Measurements from ENCODE around the gene CDH18.

The CDH18 gene

DNA sequence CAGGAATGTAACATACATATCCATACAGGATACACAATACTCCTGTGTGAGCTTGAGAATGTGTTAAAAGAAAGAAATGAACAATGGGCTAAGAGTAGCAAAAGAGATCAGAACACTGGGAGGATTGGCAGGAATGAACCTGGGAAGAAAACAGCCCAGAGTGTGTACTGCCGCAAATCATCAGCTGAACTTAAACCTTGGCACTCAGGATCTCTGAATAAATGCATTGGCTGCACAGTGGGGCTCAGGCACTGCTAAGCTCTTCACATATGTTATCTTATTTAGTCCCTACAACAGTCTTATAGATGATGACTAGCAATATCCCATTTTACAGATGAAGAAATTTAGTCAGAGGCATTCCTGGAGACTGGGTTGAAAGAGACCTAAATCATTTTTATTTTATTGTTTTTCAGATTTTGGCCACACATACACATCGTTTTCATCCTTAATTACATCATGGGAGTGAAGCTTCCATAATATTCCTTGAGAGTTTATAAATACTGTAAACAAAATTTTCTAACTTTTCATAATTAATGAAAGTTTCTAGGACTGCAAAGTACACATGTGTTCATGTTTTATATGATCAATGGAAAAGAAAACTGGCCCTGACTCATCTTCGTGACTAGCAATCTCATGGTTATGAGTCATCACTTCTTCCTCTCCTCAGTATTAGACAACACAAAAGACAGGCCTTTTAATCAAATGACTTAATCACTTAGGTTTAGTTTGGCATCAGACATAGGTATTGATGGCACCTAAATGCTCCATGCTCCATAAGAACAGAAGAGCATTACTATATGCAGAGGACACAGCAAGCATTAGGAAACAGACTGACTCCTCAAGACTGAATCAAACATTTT, 59.2 kb downstream of the CDH18 start:
- peak; percentile 86 for DNase-seq (ENCODE audit: low read depth)

DNA sequence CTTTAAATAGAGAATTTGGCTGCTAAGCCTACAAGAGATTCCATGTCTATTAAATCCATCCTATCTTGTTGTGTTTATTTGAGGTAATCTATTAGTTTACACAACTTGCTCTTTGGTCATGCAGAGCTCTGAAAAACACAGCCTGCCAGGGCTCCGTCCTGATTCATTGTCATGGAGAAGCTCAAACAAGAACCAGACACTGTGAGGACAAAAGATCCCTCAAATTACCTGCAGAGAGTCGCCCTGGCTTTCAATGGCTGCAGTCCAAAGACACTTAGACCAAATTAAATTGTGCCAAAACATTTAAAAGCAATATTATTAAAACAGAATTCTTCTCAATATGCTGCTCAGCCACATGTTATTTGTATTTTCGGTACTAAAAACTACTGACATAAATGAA, 60.1 kb downstream of the CDH18 start:
- no peak for DNase-seq (ENCODE audit: low read depth)

DNA sequence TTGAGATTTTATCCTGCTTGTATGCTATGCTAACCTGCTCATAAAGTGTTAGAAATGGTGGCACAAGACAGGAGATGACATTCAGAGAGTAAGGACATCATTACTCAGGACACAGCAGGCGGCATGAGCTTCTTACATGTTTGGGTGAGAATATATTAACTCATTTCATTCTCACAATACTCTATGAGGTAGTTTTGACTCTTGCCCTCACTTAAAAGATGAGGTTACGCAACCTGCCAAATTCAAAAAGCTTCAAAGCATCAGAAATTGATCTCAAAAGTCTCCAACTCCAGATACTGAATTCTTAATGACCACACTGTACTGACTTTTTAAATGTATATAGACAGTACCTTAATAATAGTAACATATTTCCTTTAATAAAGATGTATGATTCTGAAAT, 60.8 kb downstream of the CDH18 start:
- DNase-seq (ENCODE audit: low read depth): no peak

DNA sequence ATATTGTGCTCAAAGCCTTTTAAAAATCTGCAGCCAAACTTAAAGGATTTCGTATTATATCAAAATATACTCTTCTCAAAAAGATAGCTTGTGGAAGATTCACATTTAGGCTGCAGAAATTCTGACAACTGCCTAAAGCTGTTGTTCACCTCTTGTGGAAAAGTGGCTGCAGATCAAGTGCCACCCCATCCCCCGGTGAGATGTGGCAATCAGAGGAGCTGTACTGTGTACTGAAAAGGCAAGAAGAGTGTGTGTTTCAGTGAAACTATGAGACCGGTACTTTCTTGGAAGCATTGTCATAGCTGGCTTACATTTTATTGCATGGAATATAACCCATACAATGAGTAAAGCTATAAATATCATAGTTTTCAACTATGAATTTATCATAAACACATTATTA, 64.3 kb downstream of the CDH18 start:
- DNase-seq (ENCODE audit: low read depth): no peak

DNA sequence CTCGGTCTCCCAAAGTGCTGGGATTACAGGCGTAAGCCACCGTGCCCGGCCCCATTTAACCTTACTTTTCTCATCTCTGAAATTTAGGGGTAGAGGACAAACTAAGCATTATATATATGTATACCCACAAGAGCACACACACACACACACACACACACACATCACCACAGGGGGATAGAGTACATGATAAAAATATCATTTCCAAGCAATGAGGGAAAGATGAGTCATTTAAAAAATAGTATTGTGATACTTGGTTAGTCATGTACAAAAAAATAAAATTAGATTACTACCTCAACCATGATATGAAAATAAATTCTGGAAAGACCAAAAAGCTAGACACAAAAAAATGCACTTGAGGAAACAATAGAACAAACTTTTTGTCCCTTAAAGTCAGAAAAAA, 67.2 kb downstream of the CDH18 start:
- peak; percentile 25 for DNase-seq (ENCODE audit: low read depth)

DNA sequence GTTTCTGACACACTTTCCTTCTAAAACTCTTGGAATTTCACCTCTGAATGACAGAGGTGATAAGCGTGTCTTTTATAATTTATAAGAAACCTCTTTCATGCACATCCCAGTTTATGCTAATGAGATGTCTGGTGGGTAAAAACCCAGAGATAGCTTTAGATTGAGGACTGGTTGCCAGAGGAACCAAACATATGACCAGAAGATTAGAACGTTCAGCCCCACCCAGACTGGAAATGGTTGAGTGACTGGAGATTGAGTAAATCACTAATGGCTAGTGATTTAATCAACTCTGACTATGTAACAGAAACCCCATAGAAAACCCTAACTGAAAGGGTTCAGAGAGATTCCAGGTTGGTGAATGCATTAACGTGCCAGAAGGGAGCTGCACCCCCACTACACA, 69.2 kb downstream of the CDH18 start:
- DNase-seq (ENCODE audit: low read depth): no peak

DNA sequence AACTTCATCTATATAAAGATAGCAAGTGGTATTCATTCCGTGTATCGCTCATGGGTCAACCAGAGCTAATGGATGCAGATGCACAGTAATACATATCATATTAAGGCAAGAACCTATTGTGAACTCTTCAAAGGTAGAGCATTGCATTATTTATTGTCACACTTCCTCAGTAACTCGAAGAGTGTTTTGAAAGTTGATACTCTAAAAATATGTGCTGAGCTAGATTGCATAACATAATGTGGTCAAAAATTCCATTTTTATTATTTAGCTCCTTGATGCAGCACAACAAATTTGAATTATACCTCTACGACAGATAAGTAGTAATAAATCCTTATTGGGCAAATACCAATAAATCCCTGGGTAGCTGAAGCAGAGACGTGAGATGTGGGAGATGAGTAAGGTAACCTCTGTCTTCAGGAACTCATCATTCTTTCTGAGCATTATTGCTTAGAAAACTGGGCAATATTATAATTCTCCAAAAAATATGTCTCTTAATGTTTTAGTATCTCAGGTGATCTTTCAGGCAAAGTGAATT, 70.3 kb downstream of the CDH18 start:
- no peak for DNase-seq (ENCODE audit: low read depth)

DNA sequence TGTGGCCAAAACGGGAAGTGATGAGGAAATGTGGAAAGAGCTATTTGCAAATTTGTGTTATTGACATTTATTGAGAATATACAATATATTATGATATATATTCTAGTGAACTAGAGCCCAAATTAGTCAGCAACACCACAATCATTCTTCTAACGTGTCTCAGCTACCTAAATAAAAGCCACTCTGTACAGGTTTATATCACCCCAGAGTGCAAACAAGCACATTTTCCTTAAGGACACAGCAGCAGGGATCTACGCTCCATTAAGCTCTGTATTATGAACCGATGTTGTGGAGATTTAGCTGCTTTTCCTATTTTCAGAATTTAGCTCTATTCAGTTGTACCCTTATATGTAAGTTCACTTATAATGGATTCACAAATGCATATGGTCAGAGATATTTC, 77.9 kb downstream of the CDH18 start:
- no peak for DNase-seq (ENCODE audit: low read depth)

DNA sequence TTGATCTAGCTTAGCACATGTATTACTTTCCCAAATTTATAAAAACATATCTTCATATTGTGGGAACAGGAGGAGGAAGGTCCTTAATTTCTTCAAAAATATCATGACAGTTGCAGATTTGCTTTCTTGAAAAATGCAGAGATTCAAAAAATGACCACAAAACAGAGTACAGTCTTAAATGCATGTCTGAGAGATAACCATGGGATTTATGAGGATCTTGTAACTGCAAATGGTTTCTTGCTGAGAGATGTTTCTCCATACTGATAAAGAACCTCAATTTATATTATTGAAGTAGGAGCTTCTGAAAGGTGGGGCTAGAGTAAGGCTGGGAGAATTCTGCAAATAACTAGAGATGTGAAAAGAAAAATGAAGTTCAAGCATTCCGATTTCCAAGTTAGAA, 83.2 kb downstream of the CDH18 start:
- no peak for DNase-seq (ENCODE audit: low read depth)

DNA sequence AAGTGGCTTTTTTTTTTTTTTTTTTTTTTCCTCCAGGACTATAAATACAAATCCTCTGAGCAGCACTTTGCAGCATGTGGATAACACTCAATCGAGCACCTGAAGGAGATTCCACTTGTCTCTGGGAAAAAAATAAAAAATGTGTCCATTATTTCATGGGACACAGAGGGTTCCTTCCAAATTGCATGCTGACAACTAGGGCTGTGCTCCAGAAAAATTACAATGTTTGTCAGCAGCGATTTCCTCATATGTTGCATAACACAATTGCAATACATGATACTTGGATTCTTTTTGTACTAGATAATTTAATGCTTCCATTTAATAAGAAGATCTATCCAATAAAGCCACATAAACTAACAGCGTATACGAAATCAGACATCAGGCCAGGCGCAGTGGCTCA, 84.4 kb downstream of the CDH18 start:
- no peak for DNase-seq (ENCODE audit: low read depth)

DNA sequence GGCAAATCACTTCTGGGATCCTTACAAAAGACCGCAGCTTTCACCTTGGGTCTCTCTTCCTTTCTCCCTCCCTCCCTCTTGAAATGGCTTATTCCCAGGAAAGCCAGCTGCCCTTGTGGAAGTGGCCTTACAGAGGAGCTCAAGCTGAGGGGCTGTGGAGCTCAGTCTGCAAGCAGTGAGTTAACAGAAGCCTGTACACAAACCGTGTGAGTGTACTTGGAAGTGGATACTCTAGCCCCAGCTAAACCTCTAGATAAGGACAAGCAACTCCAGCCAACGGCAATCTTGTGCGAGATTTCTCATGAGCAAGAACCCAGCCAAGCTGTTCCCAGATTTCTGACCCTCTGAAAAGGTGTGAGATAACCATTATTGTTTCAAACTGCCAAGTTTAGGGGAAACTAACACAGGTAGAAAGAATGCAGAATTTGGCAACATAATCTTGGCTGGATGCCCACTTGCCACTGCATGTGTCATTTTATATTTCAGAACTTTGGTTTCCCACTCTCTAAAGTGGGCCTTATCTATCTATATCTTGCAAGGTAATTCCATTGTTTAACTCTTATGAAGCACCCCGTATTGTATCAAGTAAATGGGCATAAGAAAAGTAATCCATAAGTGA, 85.6 kb downstream of the CDH18 start:
- DNase-seq (ENCODE audit: low read depth): no peak

DNA sequence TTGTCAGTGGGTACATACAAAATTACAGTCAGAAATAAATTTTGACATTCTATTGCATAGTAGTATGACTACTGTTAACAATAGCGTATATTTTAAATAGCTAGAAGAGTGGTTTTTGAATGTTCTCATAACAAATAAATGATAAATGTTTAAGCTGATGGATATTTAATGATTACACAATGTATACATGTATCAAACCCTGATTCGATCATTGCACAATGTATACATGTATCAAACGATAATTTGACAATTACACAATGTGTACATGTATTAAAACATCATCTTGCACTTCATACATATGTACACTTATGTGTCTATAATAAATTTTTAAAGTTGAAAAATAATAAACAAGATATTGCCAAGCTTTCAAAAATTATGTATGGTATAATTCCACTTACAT, 87.7 kb downstream of the CDH18 start:
- no peak for DNase-seq (ENCODE audit: low read depth)

DNA sequence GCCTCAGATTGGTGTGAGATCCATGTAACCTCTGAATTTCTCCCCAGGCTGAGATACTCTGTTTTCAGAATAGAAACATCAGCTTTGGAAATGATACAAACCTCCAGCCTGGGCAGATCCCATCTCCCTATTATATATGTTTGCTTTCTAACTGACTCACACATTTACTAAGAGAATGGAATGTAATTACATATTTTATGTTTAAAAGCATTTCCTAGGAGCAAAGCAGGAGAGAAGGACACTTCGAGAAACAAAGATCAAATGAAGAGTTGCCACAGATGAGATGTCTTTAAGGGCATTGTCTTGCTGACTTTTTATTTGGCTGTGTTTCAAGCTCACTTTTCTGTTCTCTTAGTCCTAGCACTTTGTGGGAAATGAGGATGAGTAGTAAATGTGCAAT, 96.3 kb downstream of the CDH18 start:
- peak; percentile 87 for DNase-seq (ENCODE audit: low read depth)

DNA sequence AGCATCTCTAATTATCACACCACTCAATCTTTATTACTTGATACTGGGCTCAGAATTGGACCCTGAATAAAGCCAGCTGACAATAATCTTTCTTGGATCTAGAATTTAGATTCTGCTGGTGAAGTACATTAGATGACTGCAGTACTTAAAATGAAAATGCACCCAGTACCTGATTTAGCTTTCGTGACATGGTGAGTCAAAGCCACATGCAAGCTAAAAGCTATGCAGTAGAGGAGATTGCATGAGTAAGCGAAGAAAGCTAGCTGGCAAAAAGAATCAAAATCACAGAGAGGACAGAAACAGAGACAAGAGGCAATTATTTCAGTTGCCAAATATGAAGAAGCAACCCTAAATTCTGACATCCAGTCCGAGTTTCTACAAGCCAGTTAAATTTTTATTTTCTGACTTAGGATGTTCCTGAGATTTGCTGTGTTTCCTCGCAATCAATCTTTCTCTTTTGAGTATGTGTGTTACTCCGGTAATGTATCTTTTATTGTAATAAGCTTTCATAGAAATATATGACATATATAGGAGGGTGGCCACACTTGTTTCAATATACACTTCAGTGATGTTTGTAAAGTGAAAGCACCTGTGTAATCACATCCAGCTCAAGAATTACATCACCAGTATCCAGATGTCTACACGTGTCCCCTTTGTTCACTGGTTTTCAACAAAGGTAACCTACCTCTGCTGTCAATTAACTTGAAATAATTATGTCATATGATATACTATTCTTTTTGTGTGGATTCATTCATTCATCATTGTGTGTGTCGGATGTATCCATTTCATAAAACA, 101.7 kb downstream of the CDH18 start:
- peak; percentile 84 for DNase-seq (ENCODE audit: low read depth)

DNA sequence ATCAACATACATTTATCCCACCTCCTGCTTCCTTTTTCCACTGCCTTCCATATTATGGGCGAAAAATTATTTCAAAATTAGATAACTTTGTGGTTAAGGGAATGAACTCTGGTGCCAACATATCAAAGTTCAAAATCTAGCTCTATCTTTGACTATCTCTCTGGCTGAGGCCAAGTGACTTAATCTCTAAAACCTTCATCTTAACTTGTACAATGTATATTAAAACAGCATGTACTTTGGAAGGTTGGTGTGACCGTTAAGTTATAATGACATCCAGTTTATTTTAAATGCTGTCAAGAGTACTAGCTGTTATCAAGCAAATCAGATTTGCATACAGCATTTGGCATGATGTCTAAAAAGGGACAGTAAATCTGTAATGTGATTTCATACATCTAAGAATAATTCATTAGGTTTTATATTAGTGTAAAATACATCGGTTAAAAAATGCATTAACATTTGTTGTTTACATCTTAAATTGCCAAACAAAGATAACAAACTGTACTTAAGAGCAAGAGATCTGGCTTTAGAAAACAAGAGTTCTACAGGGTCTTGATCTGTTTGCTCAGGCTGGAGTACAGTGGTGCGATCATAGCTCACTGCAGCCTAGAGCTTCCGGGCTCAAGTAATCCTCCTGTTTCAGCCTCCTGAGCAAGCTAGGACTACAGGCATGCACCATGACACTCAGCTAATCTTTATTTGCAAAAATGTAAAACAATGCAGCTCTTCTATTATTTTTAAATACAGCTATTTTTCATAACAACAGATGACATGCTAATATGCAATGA, 102.8 kb downstream of the CDH18 start:
- no peak for DNase-seq (ENCODE audit: low read depth)

DNA sequence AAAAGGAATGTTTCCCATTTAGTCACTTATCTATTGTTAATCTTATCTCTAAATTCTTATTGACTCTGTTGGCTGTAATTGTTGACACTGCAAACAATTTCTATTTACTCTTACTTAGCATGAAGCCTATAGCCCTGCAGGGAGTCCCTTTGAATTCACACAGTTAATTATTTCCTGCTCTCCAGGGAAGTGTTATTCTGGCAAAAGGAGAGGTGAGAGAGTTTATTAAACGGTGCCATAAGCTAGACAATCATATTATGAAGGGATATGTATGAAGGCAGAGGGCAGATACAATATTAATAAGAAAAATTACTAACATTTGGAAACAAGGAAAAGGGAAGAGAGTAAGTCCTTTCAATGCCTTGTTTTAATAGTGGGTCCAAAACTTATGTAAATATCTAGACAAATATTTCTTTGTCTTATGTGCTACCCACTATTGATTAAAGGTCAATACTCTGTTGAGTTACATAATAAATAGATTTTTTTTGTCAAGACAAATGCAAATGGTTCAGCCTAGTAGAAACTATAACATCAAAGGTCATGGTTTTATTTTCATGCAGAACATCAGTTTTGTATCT, 107.1 kb downstream of the CDH18 start:
- no peak for DNase-seq (ENCODE audit: low read depth)

DNA sequence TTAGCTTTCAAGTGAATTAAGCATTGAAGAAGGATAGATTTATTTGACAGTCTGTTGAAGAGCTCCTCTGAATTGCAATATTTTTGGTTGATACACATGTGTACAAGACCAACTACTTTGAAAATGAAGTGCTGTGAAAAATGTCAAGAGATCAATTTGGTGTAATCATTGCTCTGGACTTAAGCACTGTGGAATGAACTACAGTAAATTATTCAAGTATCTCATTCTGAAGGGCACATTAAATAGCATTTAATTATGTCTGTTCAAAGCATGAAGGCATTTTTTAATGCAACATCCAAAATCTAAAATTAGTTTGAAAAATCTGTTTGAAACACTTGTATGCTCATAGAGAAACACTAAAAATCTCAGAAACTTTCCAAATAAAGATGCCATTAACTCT, 107.5 kb downstream of the CDH18 start:
- DNase-seq (ENCODE audit: low read depth): no peak

DNA sequence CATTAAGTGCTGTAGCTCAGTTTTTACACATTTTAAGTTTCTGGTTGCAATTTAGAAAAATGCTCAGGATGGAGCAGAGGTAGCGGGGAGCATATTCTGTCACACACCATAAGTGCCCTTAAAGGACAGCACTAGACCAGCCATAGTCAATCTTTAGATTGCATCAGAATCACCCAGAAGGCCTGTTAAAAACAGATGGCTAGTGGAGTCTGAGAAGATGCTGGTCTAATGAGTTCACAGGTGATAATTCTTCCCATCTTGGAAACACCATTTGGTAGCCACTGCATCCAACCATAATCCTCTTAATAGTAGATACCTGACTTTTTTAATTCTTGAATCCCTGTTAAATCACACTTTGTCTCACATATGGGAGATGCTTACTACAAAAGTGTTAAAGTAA, 113.2 kb downstream of the CDH18 start:
- DNase-seq (ENCODE audit: low read depth): no peak

DNA sequence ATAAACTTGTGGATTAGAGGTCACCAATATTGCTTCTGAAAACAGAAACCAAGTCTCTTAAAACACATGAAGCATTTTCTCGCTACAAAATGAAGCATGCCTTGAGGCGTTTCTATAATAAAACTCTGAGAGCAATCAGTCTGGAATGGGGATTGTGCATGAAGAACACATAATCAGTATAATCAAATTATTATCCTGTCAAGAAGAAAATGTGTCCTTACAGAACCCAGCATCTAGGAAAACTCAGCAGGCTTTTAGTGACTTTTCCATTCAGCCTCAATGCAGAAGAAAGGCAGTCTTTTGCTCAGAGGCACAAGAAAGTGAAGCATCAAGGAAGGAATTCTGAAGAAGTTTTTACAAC, 121.9 kb downstream of the CDH18 start:
- DNase-seq (ENCODE audit: low read depth): peak; percentile 86

DNA sequence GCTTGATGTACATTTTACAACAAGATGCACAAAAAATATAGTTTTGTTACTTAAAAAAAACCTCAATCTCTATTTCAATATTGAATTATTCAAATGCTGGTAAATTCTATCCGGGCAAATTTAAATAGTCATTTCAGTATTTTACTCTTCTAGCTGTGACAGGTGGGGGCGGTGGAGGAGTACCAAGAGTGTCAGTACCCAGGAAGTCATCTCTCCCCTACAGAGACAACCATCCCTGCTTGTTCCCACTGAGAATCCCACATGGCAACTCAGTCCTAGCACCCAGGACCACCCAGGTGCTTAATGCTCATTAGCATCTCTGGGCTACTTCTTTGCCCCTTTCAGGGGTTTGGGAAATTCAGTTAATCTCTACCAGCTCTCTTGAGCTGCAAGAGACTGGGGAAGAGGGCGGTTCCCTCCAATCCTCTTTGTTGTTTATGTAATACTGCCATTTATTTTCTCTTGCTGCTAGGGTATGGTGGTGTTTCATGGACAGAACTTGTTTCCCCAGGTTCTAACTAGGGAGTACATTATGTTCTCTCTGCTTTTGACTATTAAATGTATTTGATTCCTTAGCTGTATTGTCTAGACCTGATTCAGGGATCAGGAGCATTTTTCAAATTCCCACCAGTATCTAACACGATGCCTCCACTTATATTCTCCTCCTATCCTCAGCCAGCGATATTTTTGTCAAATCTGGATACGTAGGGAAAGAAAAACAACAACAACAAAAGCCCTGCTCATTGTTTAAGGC, 122.5 kb downstream of the CDH18 start:
- no peak for DNase-seq (ENCODE audit: low read depth)

DNA sequence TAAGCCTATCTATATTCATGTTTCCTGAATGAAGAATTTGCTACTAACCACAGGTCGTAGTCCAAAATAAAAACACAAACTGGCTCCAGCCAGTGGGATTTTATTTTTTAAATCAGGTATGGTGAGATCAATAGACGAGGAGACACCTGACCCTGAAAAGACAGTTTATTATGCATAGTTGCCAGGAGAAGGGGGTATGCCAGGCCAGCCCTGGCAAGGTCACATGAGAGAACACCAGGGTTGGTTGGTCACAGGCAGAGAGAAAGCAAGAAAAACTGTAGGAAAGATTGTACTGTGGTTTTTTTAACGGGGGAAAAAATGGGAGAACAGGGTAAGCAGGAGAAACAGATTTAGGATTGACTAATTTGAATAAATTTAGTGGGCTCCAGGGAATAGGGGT, 125.3 kb downstream of the CDH18 start:
- no peak for DNase-seq (ENCODE audit: low read depth)

All from EH (cell line).